OCI-LY1 (cell line): Measurements from ENCODE around the gene PSMD6.

Experiments
- CTCF ChIP-seq: fragments of 200-600 bp; sonication (generic), shearing (Covaris generic); IDR thresholded peaks from 2 replicates; pipeline ENCODE4 v1.5.1; 2017; ENCODE audit warnings: mild to moderate bottlenecking, antibody characterized with exemption, low read length, moderate library complexity, mixed read lengths
- EZH2 ChIP-seq: fragments of 200-600 bp; sonication (generic), shearing (Covaris generic); IDR thresholded peaks from 2 replicates; pipeline ENCODE4 v1.8.0; 2017; ENCODE audit warnings: borderline replicate concordance, mixed run types, mild to moderate bottlenecking, antibody characterized with exemption, low read length, moderate library complexity, mixed read lengths

- TF ChIP-seq CTCF (no peak), EZH2 (no peak)
These were observed 33.9 kb upstream of the PSMD6 start for GRCh38 chr3:64057231-64057630.
